ENCODE measurements around the gene TIMM9. TPM values are rescaled to one million over a fixed set of nuclear protein-coding genes. Genes with fewer than 3 reads are reported as not detected.

TIMM9 gene
- total RNA-seq, 1 experiment from 2014 or later = 102 TPM

GRCh38 chr14:58415636-58416547 lies 11.4 kb downstream of the TIMM9 start:
- TF ChIP-seq CTCF (IDR thresholded peaks at IDR 0.05; ENCODE audit: unreplicated experiment) = no peak
- Mint-ChIP-seq H3K27me3 (ENCODE audit: insufficient read depth, unreplicated experiment) (no peaks in the 10 kb centered on the region), H3K9me3 (ENCODE audit: unreplicated experiment) (no peaks in the 10 kb centered on the region), H3K4me3 (ENCODE audit: unreplicated experiment) (no peak overlapping the region), H3K4me1 (ENCODE audit: insufficient read depth, unreplicated experiment) (peaks cover 11% of the 10 kb centered on the region), H3K27ac (ENCODE audit: low read depth, unreplicated experiment) (no peak overlapping the region), H3K36me3 (ENCODE audit: insufficient read depth, unreplicated experiment) (peaks cover 84% of the 10 kb centered on the region)
- POLR2A ChIA-PET = interaction anchor here (2.5 kb wide), 1 partner anchor 12 kb away, joined by 8 read pairs; the partner anchor contains the start of genes KIAA0586 and TIMM9
- intact Hi-C loops (cut with micrococcal nuclease) = no loop called here
- BruUV-seq (replicated peaks) = no TSS peak
- no peak for DNase-seq (ENCODE audit: unreplicated experiment)
- CTCF ChIA-PET = interaction anchor here (0.6 kb wide), 1 partner anchor 15 kb away, joined by 3 read pairs; no protein-coding TSS in a partner anchor

GRCh38 chr14:58414845-58415244 lies 12.5 kb downstream of the TIMM9 start:
- Mint-ChIP-seq H3K36me3 (ENCODE audit: insufficient read depth, unreplicated experiment) (peaks cover 84% of the 10 kb centered on the region), H3K4me3 (ENCODE audit: unreplicated experiment) (no peak overlapping the region), H3K9me3 (ENCODE audit: unreplicated experiment) (no peaks in the 10 kb centered on the region), H3K4me1 (ENCODE audit: insufficient read depth, unreplicated experiment) (peaks cover 10% of the 10 kb centered on the region), H3K27me3 (ENCODE audit: insufficient read depth, unreplicated experiment) (no peaks in the 10 kb centered on the region), H3K27ac (ENCODE audit: low read depth, unreplicated experiment) (no peak overlapping the region)
- POLR2A ChIA-PET = no interaction called here
- CTCF ChIA-PET = no interaction called here
- BruUV-seq (replicated peaks) = no TSS peak
- DNase-seq (ENCODE audit: unreplicated experiment) = no peak
- no peak for TF ChIP-seq CTCF (IDR thresholded peaks at IDR 0.05; ENCODE audit: unreplicated experiment)
- intact Hi-C loops (cut with micrococcal nuclease) = no loop called here

- no peaks in the 10 kb centered on the region for H3K27me3 Mint-ChIP-seq (ENCODE audit: insufficient read depth, unreplicated experiment)
- H3K4me1 Mint-ChIP-seq (ENCODE audit: insufficient read depth, unreplicated experiment) = no peaks in the 10 kb centered on the region
- BruUV-seq (replicated peaks) = TSS peak; percentile 33
- intact Hi-C loops (cut with micrococcal nuclease) = no loop called here
- no peaks in the 10 kb centered on the region for H3K9me3 Mint-ChIP-seq (ENCODE audit: unreplicated experiment)
- ChIA-PET POLR2A (no interaction called here), CTCF (no interaction called here)
- TF ChIP-seq CTCF (IDR thresholded peaks at IDR 0.05; ENCODE audit: unreplicated experiment) = no peak
- H3K4me3 Mint-ChIP-seq (ENCODE audit: unreplicated experiment) = no peak overlapping the region
- no peak for DNase-seq (ENCODE audit: unreplicated experiment)
- H3K36me3 Mint-ChIP-seq (ENCODE audit: insufficient read depth, unreplicated experiment) = peaks cover 69% of the 10 kb centered on the region
- H3K27ac Mint-ChIP-seq (ENCODE audit: low read depth, unreplicated experiment) = no peak overlapping the region
These were observed 18.6 kb downstream of the TIMM9 start for GRCh38 chr14:58408681-58409215.

GRCh38 chr14:58401587-58401986 lies 25.7 kb downstream of the TIMM9 start:
- Mint-ChIP-seq H3K27ac (ENCODE audit: low read depth, unreplicated experiment) (no peak overlapping the region), H3K4me3 (ENCODE audit: unreplicated experiment) (no peak overlapping the region), H3K27me3 (ENCODE audit: insufficient read depth, unreplicated experiment) (no peaks in the 10 kb centered on the region), H3K9me3 (ENCODE audit: unreplicated experiment) (no peaks in the 10 kb centered on the region), H3K36me3 (ENCODE audit: insufficient read depth, unreplicated experiment) (peaks cover 19% of the 10 kb centered on the region), H3K4me1 (ENCODE audit: insufficient read depth, unreplicated experiment) (no peaks in the 10 kb centered on the region)
- CTCF ChIA-PET = interaction anchor here (1.0 kb wide), 1 partner anchor 15 kb away, joined by 3 read pairs; no protein-coding TSS in a partner anchor
- no peak for TF ChIP-seq CTCF (IDR thresholded peaks at IDR 0.05; ENCODE audit: unreplicated experiment)
- intact Hi-C loops (cut with micrococcal nuclease) = loop anchor here (5.0 kb wide), 1 partner anchor 294 kb away; no protein-coding TSS in a partner anchor
- no TSS peak for BruUV-seq (replicated peaks)
- POLR2A ChIA-PET = no interaction called here
- DNase-seq (ENCODE audit: unreplicated experiment) = peak; percentile 9

All from MCF 10A (cell line).